Measurements from ENCODE around the gene PAK6.

DNA sequence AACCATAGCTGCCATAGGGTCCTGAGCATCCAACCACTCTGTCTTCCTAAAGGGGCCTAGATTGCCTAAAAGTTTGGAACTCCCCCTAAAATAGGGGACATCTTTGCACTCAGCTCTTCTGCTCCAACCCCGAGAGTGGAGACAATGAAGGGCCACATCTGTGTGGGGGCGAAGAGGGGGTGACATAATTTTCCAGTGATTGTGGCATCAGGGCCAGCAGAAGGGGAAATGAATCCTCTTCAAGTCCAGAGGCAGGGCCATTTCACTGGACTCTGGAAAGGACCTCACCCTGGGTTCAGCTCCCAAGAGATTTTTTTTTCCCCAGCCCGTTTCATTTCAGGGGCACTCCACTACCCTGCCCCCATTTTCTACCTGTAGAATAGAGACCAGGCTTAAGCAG lies 48.6 kb downstream of the PAK6 start:
- TF ChIP-seq, protein P1, sequence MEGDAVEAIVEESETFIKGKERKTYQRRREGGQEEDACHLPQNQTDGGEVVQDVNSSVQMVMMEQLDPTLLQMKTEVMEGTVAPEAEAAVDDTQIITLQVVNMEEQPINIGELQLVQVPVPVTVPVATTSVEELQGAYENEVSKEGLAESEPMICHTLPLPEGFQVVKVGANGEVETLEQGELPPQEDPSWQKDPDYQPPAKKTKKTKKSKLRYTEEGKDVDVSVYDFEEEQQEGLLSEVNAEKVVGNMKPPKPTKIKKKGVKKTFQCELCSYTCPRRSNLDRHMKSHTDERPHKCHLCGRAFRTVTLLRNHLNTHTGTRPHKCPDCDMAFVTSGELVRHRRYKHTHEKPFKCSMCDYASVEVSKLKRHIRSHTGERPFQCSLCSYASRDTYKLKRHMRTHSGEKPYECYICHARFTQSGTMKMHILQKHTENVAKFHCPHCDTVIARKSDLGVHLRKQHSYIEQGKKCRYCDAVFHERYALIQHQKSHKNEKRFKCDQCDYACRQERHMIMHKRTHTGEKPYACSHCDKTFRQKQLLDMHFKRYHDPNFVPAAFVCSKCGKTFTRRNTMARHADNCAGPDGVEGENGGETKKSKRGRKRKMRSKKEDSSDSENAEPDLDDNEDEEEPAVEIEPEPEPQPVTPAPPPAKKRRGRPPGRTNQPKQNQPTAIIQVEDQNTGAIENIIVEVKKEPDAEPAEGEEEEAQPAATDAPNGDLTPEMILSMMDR (IDR thresholded peaks at IDR 0.05), result no peak
- TF ChIP-seq POLR2A (IDR thresholded peaks at IDR 0.05), result no peak
